HG03520 (cell line): ENCODE data around the gene FBLL1.
"Not testable (repeated sequence)": the region's sequence is repeated elsewhere in the genome, so short reads cannot be mapped to it uniquely, and the experiment has no call there.

Experiments
- ATAC-seq: cut with Tn5 transposase; IDR thresholded peaks from one replicate; pipeline ENCODE4 v1.9.1; 2021; ENCODE audit warnings: mild to moderate bottlenecking, moderate library complexity; ENCODE audit not compliant: unreplicated experiment

The FBLL1 gene

GRCh38 chr5:168528521-168529373 is at the start of gene FBLL1:
Gene FBLL1, plus strand, starts transcription at chr5:168529305. Its CDS starts 200 bp downstream, at chr5:168529505.
- ATAC-seq: no peak

GRCh38 chr5:168480601-168481000 is 48.5 kb upstream of the FBLL1 start:
- ATAC-seq: no peak

- ATAC-seq: peak; percentile 95
Measured at GRCh38 chr5:168481330-168481788, 47.7 kb upstream of the FBLL1 start.

GRCh38 chr5:168482361-168482760 is 46.7 kb upstream of the FBLL1 start:
- ATAC-seq: no peak

- ATAC-seq: peak; percentile 72
Measured at GRCh38 chr5:168486136-168486879, 42.8 kb upstream of the FBLL1 start, which contains the start of gene RARS1. Gene RARS1, plus strand, starts transcription at chr5:168486471. Its CDS starts 28 bp downstream, at chr5:168486499.

- no peak for ATAC-seq
Measured at GRCh38 chr5:168489059-168489458, 40.0 kb upstream of the FBLL1 start.

GRCh38 chr5:168494057-168494555 is 35.0 kb upstream of the FBLL1 start:
- no peak for ATAC-seq

GRCh38 chr5:168502563-168503237 is 26.4 kb upstream of the FBLL1 start:
- ATAC-seq: no peak

GRCh38 chr5:168513861-168514428 is 15.2 kb upstream of the FBLL1 start:
- ATAC-seq: no peak

- no peak for ATAC-seq
Measured at GRCh38 chr5:168525856-168526255, 3.2 kb upstream of the FBLL1 start.

GRCh38 chr5:168527756-168528295 is 1.3 kb upstream of the FBLL1 start:
- ATAC-seq: no peak

- ATAC-seq: no peak
Measured at GRCh38 chr5:168529374-168530234, 499 bp downstream of the FBLL1 start.

- no peak for ATAC-seq
Measured at GRCh38 chr5:168530621-168531150, 1.6 kb downstream of the FBLL1 start.

GRCh38 chr5:168531191-168531590 is 2.1 kb downstream of the FBLL1 start:
- ATAC-seq: no peak

GRCh38 chr5:168531987-168532864 is 3.1 kb downstream of the FBLL1 start:
- ATAC-seq: no peak

- not testable (repeated sequence) for ATAC-seq
Measured at GRCh38 chr5:168534351-168534750, 5.2 kb downstream of the FBLL1 start.

- no peak for ATAC-seq
Measured at GRCh38 chr5:168537176-168537575, 8.1 kb downstream of the FBLL1 start.

GRCh38 chr5:168549554-168549953 is 20.4 kb downstream of the FBLL1 start:
- no peak for ATAC-seq
